Stimulated activated CD8-positive, alpha-beta memory T cell treated with anti-CD3 and anti-CD28 coated beads, Interleukin-15, amount 100 ng/mL, for 48 hours (primary cell): Measurements from ENCODE around the gene CAMK1.

ENCODE experiments used
- DNase-seq, 2 donors: peaks; one replicate each; pipeline ENCODE4 v3.0.0-alpha.2; 2020; ENCODE audit warnings: low read depth in 2 of 2

Gene CAMK1

GRCh38 chr3:9710174-9710739 is 59.5 kb downstream of the CAMK1 start:
- DNase-seq = no peak
